Transverse colon (tissue), 4 donors: Measurements from ENCODE around the gene DNAJB11.

Experiments
- CTCF ChIP-seq, 5 experiments: fragments of 200-600 bp in 3 of 5; fragments of 450-650 bp in 2 of 5; sonication (generic) in 3 of 5; IDR thresholded peaks; 1 replicate in 2 of 5; 2 replicates in 3 of 5; pipeline ENCODE4 v1.5.1; 2016 to 2017; ENCODE audit warnings: antibody characterized with exemption in 5 of 5, inconsistent platforms in 3 of 5, mild to moderate bottlenecking in 2 of 5, moderate library complexity in 1 of 5
- POLR2A ChIP-seq: fragments of 450-650 bp; IDR thresholded peaks from one replicate; pipeline ENCODE4 v1.6.1; 2016; ENCODE audit warnings: antibody characterized with exemption, mild to moderate bottlenecking, moderate library complexity
- POLR2AphosphoS5 ChIP-seq, 3 donors: sonication (generic); formaldehyde crosslinking; IDR thresholded peaks; one replicate each; pipeline ENCODE4 v1.6.1; 2016; ENCODE audit warnings: antibody characterized with exemption in 3 of 3

GRCh38 chr3:186594591-186595113 is 24.1 kb downstream of the DNAJB11 start:
- TF ChIP-seq CTCF (IDR thresholded peaks at IDR 0.05) (no peak), POLR2AphosphoS5 (IDR thresholded peaks at IDR 0.05) (no peak), POLR2A (no peak)
